Measurements from ENCODE around the gene RUNX2. TPM values are rescaled to one million over a fixed set of nuclear protein-coding genes. Genes with fewer than 3 reads are reported as not detected.

RUNX2 gene
- total RNA-seq, 1 donor from 2014 or later, result 0.79 TPM

DNA sequence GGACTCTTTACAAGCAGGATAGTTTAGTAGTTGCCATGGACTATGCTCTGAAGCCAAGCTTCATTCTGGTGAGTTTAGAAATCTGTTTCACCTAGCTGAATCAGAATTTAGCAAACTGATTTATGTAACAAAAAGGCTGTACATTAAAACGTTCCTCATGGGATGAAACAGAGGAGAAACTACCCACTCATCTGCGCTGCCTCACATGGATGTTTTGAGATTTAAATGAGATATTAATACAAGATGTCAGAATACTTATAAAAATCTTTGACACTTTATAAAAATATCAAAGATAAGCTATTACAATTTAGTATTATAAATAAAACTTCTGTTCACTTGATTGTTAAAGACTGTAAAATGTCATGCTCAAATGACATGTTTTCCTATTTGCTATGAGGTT is 16.8 kb downstream of the RUNX2 start:
- DNase-seq (no peak), ATAC-seq (no peak)
- intact Hi-C loops (cut with micrococcal nuclease), result no loop called here

DNA sequence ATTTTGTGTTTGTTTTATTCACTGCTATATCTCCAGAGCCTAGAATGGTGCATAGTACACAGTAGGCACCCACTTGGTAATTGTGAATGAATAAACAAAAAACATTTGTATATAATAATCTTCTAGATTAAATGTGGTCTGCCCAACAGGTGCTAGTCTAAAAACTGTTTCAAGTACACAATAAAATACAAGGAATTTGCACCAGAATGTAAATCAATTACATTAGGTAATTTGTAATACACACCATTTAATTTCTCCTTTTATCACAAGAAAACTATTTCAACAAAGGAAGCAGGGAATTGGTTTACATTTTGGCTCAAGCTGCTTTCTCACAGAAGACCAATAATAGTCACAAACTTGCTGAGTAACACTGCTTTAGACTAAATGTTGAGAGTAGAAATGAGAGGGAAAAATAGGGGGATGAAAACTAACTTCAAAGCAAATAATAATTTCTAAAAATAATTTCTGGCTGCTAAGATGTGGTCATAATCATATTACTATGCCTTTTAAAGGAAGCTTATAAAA is 22.1 kb downstream of the RUNX2 start:
- intact Hi-C loops (cut with micrococcal nuclease), result no loop called here
- DNase-seq (no peak), ATAC-seq (no peak)

GRCh38 chr6:45351076-45351475 is 22.9 kb downstream of the RUNX2 start:
- intact Hi-C loops (cut with micrococcal nuclease), result no loop called here
- DNase-seq (no peak), ATAC-seq (no peak)

GRCh38 chr6:45351667-45352066 is 23.5 kb downstream of the RUNX2 start:
- DNase-seq, result no peak
- intact Hi-C loops (cut with micrococcal nuclease), result no loop called here
- ATAC-seq, result no peak

DNA sequence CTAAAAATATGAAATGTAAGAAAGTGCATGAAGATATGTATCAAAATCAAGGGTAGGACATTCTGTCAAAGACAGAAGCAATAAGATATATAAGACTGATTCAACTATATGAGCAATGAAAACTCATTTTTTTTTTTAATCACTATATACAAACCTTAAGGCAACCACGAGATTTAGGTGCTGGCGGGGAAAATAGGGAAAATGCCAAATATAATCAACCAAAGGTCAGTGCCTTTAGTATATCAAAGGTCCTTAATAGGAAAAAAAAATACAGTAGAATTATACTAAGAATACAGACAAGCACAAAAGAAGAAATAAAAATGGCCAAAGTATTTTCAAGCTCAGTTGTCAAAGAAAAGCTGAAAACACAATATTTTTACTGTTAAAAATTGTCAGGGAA is 25.5 kb downstream of the RUNX2 start:
- no peak for DNase-seq
- ATAC-seq, result no peak
- intact Hi-C loops (cut with micrococcal nuclease), result no loop called here

DNA sequence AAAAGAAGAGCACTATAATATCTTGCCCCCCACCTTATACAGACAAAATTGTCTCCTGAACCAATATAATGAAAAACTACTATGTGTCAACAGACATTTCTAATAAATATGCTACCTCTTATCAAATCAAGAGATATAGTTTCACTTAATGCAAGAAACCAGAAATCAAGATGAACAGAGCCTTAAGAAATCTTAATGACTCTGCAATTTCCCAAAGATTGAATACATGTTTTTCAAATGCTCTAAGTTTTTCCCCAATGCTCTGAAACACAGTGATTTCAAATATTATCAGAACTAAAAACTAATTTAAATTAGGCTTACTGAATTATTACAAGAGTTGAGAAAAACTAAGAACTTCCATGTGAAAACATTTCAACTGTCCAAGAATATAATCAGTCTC is 36.3 kb downstream of the RUNX2 start:
- intact Hi-C loops (cut with micrococcal nuclease), result no loop called here
- no peak for DNase-seq
- ATAC-seq, result no peak

- no peak for ATAC-seq
These were observed 36.9 kb downstream of the RUNX2 start for GRCh38 chr6:45365036-45365435.

DNA sequence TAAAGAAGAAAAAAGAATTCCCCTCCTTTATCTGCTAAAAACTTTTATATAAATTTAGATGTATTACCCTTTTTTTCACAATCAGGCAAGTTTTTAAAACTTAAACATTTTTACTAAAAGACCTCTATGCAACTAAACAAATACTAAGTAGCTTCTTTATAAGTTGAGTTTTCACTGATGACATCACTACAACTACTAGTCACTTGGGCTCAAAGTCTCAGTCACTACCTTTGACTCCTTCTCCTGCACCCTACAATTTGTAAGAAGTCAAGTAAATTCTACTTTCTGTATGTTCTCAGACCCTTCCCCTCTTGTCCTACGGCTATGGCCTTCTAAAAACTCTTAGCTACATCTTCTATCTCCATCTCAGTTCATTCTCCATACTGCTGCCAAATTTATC is 38.4 kb downstream of the RUNX2 start:
- ATAC-seq (no peak), DNase-seq (no peak)
- intact Hi-C loops (cut with micrococcal nuclease), result no loop called here

More at GRCh38 chr6:45365036-45365435, 36.9 kb downstream of the RUNX2 start:
- intact Hi-C loops (cut with micrococcal nuclease), result no loop called here
- no peak for DNase-seq

DNA sequence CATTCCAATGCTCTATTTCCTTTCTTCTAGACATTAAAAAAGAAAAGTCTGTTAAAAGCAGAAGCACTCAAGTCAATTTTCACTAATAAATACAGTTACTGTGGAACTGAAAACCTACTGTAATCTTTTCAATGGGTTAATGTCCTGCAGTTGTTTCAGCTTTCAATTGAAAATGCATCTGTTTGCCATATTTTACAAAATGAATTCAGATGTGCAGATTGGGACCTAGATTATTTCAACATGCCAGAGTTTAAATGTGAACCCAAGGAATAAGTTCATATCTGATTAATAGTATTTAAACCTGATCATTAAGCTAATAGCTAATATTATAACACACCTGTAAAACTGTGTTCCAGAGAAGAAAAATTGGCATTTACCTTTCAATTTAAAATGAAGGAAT is 39.9 kb downstream of the RUNX2 start:
- DNase-seq (no peak), ATAC-seq (no peak)
- intact Hi-C loops (cut with micrococcal nuclease), result no loop called here

DNA sequence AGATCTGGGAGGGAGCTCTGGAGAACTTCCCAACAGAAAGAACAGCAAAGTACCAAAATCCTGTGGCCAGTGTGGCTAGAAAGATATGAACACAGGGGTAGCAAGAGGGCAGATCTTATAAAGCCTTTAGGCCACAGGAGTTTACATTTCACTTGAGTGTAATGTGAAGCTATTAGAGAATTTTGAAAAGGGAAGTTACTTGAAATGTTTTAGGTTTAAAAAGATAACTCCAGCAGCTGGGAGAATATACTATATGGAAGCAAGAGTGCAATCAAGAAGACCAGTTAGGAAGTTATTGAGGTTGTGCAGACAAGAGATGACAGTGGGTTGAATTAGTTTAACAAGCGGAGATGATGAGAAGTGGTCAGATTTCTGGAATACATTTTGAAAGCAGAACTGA is 41.7 kb downstream of the RUNX2 start:
- DNase-seq (no peak), ATAC-seq (no peak)
- intact Hi-C loops (cut with micrococcal nuclease), result no loop called here

DNA sequence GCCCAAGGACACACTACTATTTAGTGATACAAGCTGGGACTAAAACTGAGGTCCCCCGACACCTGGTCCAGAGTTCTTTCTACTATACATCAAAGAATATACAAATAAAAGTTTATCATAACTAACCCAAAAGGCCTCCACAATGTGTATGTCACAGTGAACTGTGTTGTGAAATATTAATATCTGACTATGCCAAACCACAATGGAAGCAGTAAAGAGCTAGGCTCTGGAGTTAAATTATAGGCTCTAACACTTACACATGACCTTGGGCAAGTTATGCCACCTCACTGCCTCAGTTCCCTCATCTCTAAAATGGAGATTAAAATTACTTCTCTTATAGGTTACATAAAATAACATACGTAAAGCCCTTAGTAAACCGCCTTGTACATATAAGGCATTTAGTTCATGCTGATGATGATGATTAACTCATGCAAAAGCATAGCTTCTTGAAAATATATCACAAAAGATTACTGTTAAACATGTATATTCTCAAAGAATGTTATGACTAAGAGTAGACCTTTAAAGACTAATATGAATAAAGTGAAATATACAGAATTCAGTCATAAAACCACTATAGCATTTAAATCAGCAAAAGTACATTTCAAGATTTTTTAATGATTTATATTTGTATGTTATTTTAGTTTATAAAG is 43.9 kb downstream of the RUNX2 start:
- intact Hi-C loops (cut with micrococcal nuclease), result no loop called here
- ATAC-seq (no peak), DNase-seq (no peak)

DNA sequence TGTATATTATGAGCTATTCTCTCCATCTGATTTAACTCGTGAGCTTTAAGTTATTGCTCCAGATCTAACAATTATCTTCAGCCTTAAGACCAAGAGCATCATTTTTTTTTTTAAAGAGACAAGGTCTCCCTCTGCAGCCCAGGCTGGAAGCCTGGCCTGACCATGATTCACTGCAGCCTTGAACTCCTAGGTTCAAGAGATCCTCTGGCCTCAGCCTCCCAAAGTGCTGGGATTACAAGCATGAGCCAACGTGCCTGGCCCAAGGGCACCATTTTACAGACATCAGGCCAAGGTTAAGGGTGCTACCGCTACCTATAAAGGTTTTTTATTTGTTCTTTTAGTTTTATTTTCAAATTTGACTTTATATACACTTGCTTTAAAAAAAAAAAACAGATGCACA is 47.3 kb downstream of the RUNX2 start:
- DNase-seq, result no peak
- ATAC-seq, result no peak
- intact Hi-C loops (cut with micrococcal nuclease), result no loop called here

GRCh38 chr6:45376310-45377042 is 48.3 kb downstream of the RUNX2 start:
- ATAC-seq (no peak), DNase-seq (no peak)
- intact Hi-C loops (cut with micrococcal nuclease), result no loop called here

DNA sequence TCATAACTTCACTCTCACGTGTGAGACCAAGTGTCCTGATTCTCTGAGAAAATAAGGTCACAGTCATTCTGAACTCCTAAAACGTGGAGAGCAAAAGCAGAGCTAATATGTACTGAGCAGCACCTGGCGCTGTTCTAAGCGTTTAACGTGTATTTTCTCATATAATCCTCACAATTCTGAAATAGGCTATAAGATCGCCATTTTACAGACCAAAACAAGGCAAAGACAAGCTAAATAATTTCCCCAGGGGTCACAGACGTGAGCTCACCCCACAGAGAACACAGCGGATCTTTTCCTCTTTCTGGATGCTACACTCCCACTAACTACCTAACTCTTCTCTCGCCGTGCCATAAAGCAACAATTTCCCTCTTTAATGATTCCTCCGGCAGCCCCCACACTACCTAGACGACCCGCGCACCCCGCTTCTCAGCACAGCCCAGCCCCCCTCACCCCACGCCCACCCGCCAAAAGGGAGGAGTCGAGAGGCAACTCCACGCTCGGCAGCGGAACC is 49.0 kb downstream of the RUNX2 start:
- intact Hi-C loops (cut with micrococcal nuclease), result no loop called here
- ATAC-seq (peak; percentile 2), DNase-seq (no peak)

GRCh38 chr6:45377554-45378333 is 49.6 kb downstream of the RUNX2 start, which contains the start of gene SUPT3H:
Gene SUPT3H (minus strand): TSS chr6:45377934.
- DNase-seq (peak; percentile 97), ATAC-seq (peak; percentile 98)
- intact Hi-C loops (cut with micrococcal nuclease), result no loop called here

GRCh38 chr6:45378334-45378926 is 50.3 kb downstream of the RUNX2 start:
- intact Hi-C loops (cut with micrococcal nuclease), result no loop called here
- ATAC-seq (peak; percentile 57), DNase-seq (peak; percentile 62)

- ATAC-seq, result no peak
- no peak for DNase-seq
- intact Hi-C loops (cut with micrococcal nuclease), result no loop called here
These were observed 54.3 kb downstream of the RUNX2 start for GRCh38 chr6:45382391-45382790.

DNA sequence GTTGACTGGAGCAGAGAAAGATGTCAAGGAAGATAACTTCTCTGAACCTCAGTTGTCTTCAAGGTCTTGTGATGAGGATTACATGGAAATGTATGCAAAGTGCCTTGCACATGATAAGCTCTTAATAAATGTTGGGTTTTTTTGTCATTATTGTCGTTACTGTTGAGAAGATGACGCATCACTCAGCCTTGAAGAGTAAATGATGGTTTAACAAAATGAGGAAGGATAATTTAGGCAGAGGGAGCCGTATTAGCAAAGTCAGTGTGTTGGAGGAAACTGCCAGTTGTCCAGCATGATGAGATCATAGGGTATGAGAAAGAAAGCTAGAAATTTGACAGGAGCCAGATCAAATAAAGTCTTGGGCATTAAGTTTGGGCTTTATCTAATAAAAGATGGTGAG is 58.4 kb downstream of the RUNX2 start:
- no peak for ATAC-seq
- intact Hi-C loops (cut with micrococcal nuclease), result no loop called here
- DNase-seq, result no peak

GRCh38 chr6:45387236-45387635 is 59.1 kb downstream of the RUNX2 start:
- ATAC-seq, result no peak
- intact Hi-C loops (cut with micrococcal nuclease), result no loop called here
- no peak for DNase-seq

Data from left ventricle myocardium superior (tissue), 1 donor.